HG03280 (cell line): ENCODE results near the gene TTC7B.

Source experiments
- ATAC-seq: cut with Tn5 transposase; IDR thresholded peaks from one replicate; pipeline ENCODE4 v1.9.1; 2021; ENCODE audit warnings: mild to moderate bottlenecking, moderate library complexity; ENCODE audit not compliant: unreplicated experiment

The TTC7B gene

GRCh38 chr14:90608281-90608680 lies 207.9 kb downstream of the TTC7B start:
- ATAC-seq = no peak

- no peak for ATAC-seq
Observed at GRCh38 chr14:90607141-90607540, 209.1 kb downstream of the TTC7B start.

GRCh38 chr14:90606434-90606833 lies 209.8 kb downstream of the TTC7B start:
- no peak for ATAC-seq

GRCh38 chr14:90605430-90605829 lies 210.8 kb downstream of the TTC7B start:
- no peak for ATAC-seq

GRCh38 chr14:90604356-90604755 lies 211.9 kb downstream of the TTC7B start:
- no peak for ATAC-seq

- ATAC-seq = no peak
Observed at GRCh38 chr14:90603841-90604240, 212.4 kb downstream of the TTC7B start.

GRCh38 chr14:90603336-90603735 lies 212.9 kb downstream of the TTC7B start:
- no peak for ATAC-seq

GRCh38 chr14:90602088-90602687 lies 214.0 kb downstream of the TTC7B start:
- ATAC-seq = no peak

- ATAC-seq = no peak
Observed at GRCh38 chr14:90601563-90601962, 214.7 kb downstream of the TTC7B start.

GRCh38 chr14:90600619-90601018 lies 215.6 kb downstream of the TTC7B start:
- no peak for ATAC-seq

- ATAC-seq = no peak
Observed at GRCh38 chr14:90599748-90600507, 216.3 kb downstream of the TTC7B start.

- ATAC-seq = no peak
Observed at GRCh38 chr14:90599339-90599738, 216.9 kb downstream of the TTC7B start.

- no peak for ATAC-seq
Observed at GRCh38 chr14:90597961-90598360, 218.3 kb downstream of the TTC7B start.

GRCh38 chr14:90596733-90597132 lies 219.5 kb downstream of the TTC7B start:
- no peak for ATAC-seq

- no peak for ATAC-seq
Observed at GRCh38 chr14:90593254-90594040, 222.8 kb downstream of the TTC7B start.

- no peak for ATAC-seq
Observed at GRCh38 chr14:90592655-90593054, 223.6 kb downstream of the TTC7B start.

GRCh38 chr14:90587918-90588317 lies 228.3 kb downstream of the TTC7B start:
- ATAC-seq = no peak

- ATAC-seq = no peak
Observed at GRCh38 chr14:90587252-90587910, 228.8 kb downstream of the TTC7B start.

GRCh38 chr14:90585106-90585505 lies 231.1 kb downstream of the TTC7B start:
- no peak for ATAC-seq

- no peak for ATAC-seq
Observed at GRCh38 chr14:90583916-90584605, 232.2 kb downstream of the TTC7B start.

- ATAC-seq = no peak
Observed at GRCh38 chr14:90583427-90583826, 232.8 kb downstream of the TTC7B start.
